A549 (cell line): ENCODE data around the gene AAR2. TPM values are rescaled to one million over a fixed set of nuclear protein-coding genes. Genes with fewer than 3 reads are reported as not detected.

Experiments
- ATAC-seq, 2 experiments: fragments of 200-7000 bp in 1 of 2; fragments of >200 bp in 1 of 2; cut with Nextera tagmentation in 1 of 2; cut with Tn5 transposase in 1 of 2; 3 replicates each; pipeline versions ENCODE4 v1.8.0 to v1.9.1; 2018 to 2020; ENCODE audit warnings: mild to moderate bottlenecking in 1 of 2, moderate library complexity in 1 of 2
- CTCF ChIA-PET: fragments of 300-600 bp; sonication (Branson Sonifier 250); formaldehyde crosslinking; extraction: SDS; loops from one replicate; lab custom pipeline; 2021; ENCODE audit warnings: antibody characterized with exemption, inconsistent platforms; lab: Yijun Ruan, JAX
- POLR2A ChIA-PET: fragments of 350-600 bp; formaldehyde crosslinking; extraction: SDS; loops from one replicate; lab custom pipeline; 2021; ENCODE audit warnings: antibody characterized with exemption, inconsistent platforms; lab: Yijun Ruan, JAX
- DNase-seq, 2 experiments: peaks; one replicate each; pipeline versions ENCODE4 v3.0.0 to v3.0.0-alpha.2; 2011 to 2016; ENCODE audit warnings: low read depth in 1 of 2, low spot score in 1 of 2
- FAIRE-seq: peaks from 2 replicates; lab custom pipeline; 2011; peaks lifted over from hg19 to GRCh38; lab: Jason Lieb, UNC
- H3K27ac ChIP-seq, 2 experiments: fragments of >200 bp; sonication (Bioruptor Twin); formaldehyde crosslinking; 3 replicates each; pipeline ENCODE4 v1.5.1; 2016 to 2017
- H3K4me1 ChIP-seq: fragments of >200 bp; sonication (Bioruptor Twin); formaldehyde crosslinking; 3 replicates; pipeline ENCODE4 v1.6.1; 2016
- H3K4me2 ChIP-seq: fragments of >200 bp; sonication (Bioruptor Twin); formaldehyde crosslinking; 3 replicates; pipeline ENCODE4 v1.6.1; 2016
- H3K4me3 ChIP-seq: fragments of >200 bp; sonication (Bioruptor Twin); formaldehyde crosslinking; 3 replicates; pipeline ENCODE4 v1.5.1; 2016
- H3K9me3 ChIP-seq: fragments of >200 bp; sonication (Bioruptor Twin); formaldehyde crosslinking; 3 replicates; pipeline ENCODE4 v1.6.1; 2016
- BHLHE40 ChIP-seq: IDR thresholded peaks from 2 replicates; pipeline ENCODE4 v1.6.1; 2012; ENCODE audit warnings: low read depth, low read length, inconsistent platforms
- CBX8 ChIP-seq: fragments of 200-600 bp; sonication (generic); IDR thresholded peaks from 2 replicates; pipeline ENCODE4 v1.6.1; 2016
- EHF ChIP-seq: fragments of 250-450 bp; sonication (Bioruptor Pico); IDR thresholded peaks from 2 replicates; pipeline ENCODE4 v1.5.0; 2020; ENCODE audit warnings: mild to moderate bottlenecking
- ELK1 ChIP-seq: fragments of 150-350 bp; IDR thresholded peaks from 2 replicates; pipeline ENCODE4 v1.6.1; 2014; ENCODE audit warnings: low read depth, mild to moderate bottlenecking, low read length
- HEYL ChIP-seq: fragments of 250-450 bp; sonication (Bioruptor Pico); IDR thresholded peaks from 2 replicates; pipeline ENCODE4 v1.8.0; 2021; ENCODE audit warnings: mild to moderate bottlenecking, moderate library complexity
- HMGXB4 ChIP-seq: fragments of 250-450 bp; sonication (Bioruptor Pico); IDR thresholded peaks from 2 replicates; pipeline ENCODE4 v1.5.0; 2021; ENCODE audit warnings: mild to moderate bottlenecking, moderate library complexity, borderline replicate concordance
- HOXA7 ChIP-seq: fragments of 250-450 bp; sonication (Bioruptor Pico); IDR thresholded peaks from 2 replicates; pipeline ENCODE4 v1.5.0; 2020; ENCODE audit warnings: mild to moderate bottlenecking, moderate library complexity
- HOXB5 ChIP-seq: fragments of 250-450 bp; sonication (Bioruptor Pico); IDR thresholded peaks from 2 replicates; pipeline ENCODE4 v1.5.0; 2020; ENCODE audit warnings: mild to moderate bottlenecking, moderate library complexity
- JUN ChIP-seq, 2 experiments: fragments of >200 bp; sonication (Bioruptor Twin); formaldehyde crosslinking; IDR thresholded peaks; 2 replicates in 1 of 2; 3 replicates in 1 of 2; pipeline ENCODE4 v1.6.1; 2016 to 2017
- JUNB ChIP-seq: fragments of >200 bp; sonication (Bioruptor Twin); formaldehyde crosslinking; IDR thresholded peaks from 2 replicates; pipeline ENCODE4 v1.6.1; 2016
- MAFK ChIP-seq: fragments of 450-650 bp; IDR thresholded peaks from 2 replicates; pipeline ENCODE4 v1.6.1; 2014; ENCODE audit not compliant: partially characterized antibody
- NFE2L2 ChIP-seq: fragments of 150-350 bp; conservative IDR thresholded peaks from 2 replicates; pipeline ENCODE4 v1.6.1; 2014; ENCODE audit warnings: low read length
- NPAS2 ChIP-seq: fragments of 250-450 bp; sonication (Bioruptor Pico); IDR thresholded peaks from 2 replicates; pipeline ENCODE4 v1.8.0; 2022; ENCODE audit warnings: mild to moderate bottlenecking, moderate library complexity, borderline replicate concordance
- NR3C1 ChIP-seq: fragments of >200 bp; sonication (Bioruptor Twin); formaldehyde crosslinking; IDR thresholded peaks from 3 replicates; pipeline ENCODE4 v1.6.1; 2017
- PHF8 ChIP-seq: fragments of 200-600 bp; sonication (generic); IDR thresholded peaks from 2 replicates; pipeline ENCODE4 v1.6.1; 2016; ENCODE audit warnings: low read depth, mild to moderate bottlenecking, antibody characterized with exemption, moderate library complexity, borderline replicate concordance
- RAD21 ChIP-seq, 2 experiments: fragments of >200 bp in 1 of 2; sonication (Bioruptor Twin) in 1 of 2; formaldehyde crosslinking in 1 of 2; IDR thresholded peaks in 1 of 2; conservative IDR thresholded peaks in 1 of 2; 2 replicates in 1 of 2; 3 replicates in 1 of 2; pipeline ENCODE4 v1.6.1; 2012 to 2018; ENCODE audit warnings: inconsistent platforms in 1 of 2
- RCOR1 ChIP-seq: fragments of 150-350 bp; IDR thresholded peaks from 2 replicates; pipeline ENCODE4 v1.6.1; 2014; ENCODE audit warnings: antibody characterized with exemption, low read length, low read depth
- RNF2 ChIP-seq: fragments of 200-600 bp; sonication (generic); IDR thresholded peaks from 2 replicates; pipeline ENCODE4 v1.6.1; 2016; ENCODE audit warnings: low read depth, mild to moderate bottlenecking, antibody characterized with exemption, moderate library complexity, borderline replicate concordance
- SMC3 ChIP-seq: fragments of >200 bp; sonication (Bioruptor Twin); formaldehyde crosslinking; IDR thresholded peaks from 3 replicates; pipeline ENCODE4 v1.6.1; 2018; ENCODE audit warnings: inconsistent platforms
- TFCP2L1 ChIP-seq: fragments of 250-450 bp; sonication (Bioruptor Pico); IDR thresholded peaks from 2 replicates; pipeline ENCODE4 v1.5.0; 2021; ENCODE audit warnings: mild to moderate bottlenecking
- USF2 ChIP-seq: fragments of 450-650 bp; IDR thresholded peaks from 2 replicates; pipeline ENCODE4 v1.6.1; 2014; ENCODE audit warnings: antibody characterized with exemption
- ZC3H11A ChIP-seq: fragments of 450-650 bp; IDR thresholded peaks from 2 replicates; pipeline ENCODE4 v1.6.1; 2014; ENCODE audit warnings: antibody characterized with exemption, mild to moderate bottlenecking
- WGBS: methylation state at CpG from one replicate; pipeline ENCODE4 v1.1.6; 2017; ENCODE audit errors: missing lambda C conversion rate; 5-methylcytosine and 5-hydroxymethylcytosine counted together
- polyA plus RNA-seq, 4 experiments: library from polyadenylated mRNA; depleted of rRNA in 3 of 4; stranded (reverse); fragments of >200 nt; fragmentation: RNase III in 1 of 4; extraction: RNeasy Plus Mini Kit Qiagen cat#74134 plus additional on column Dnase treatment in 1 of 4; gene quantifications; 2 replicates in 3 of 4; 3 replicates in 1 of 4; pipeline ENCODE4 v1.2.3, GENCODE V29; 2011 to 2017
- TF ChIP-seq, protein P1 (sequence below): fragments of 250-450 bp; sonication (Bioruptor Pico); IDR thresholded peaks from 2 replicates; pipeline ENCODE4 v1.5.0; 2020; ENCODE audit warnings: low read depth, mild to moderate bottlenecking, moderate library complexity

AAR2 gene
- polyA plus RNA-seq, 2 of the 4 experiments (the other 2 are of a cell fraction), result 26.8 to 29.2 TPM

DNA sequence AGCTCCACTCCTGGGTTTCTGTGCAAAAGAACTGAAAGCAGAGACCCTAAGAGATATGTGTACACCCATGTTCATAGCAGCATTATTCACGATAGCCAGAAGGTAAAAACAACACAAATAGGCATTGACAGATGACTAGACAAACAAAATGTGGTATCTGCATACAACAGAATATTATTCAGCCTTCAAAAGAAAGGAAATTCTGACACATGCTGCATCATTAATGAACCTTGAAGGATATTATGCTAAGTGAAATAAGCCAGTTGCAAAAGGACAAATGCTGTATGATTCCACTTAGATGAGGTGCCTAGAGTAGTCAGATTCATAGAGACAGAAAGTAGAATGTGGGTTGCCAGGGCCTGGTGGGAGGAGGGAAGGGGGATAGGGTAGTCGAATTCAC lies 17.8 kb downstream of the AAR2 start:
- FAIRE-seq (no peak), ATAC-seq (no peak)
- CTCF ChIA-PET, result interaction anchor here (2.8 kb wide), 1 partner anchor 51 kb away, joined by 7 read pairs; no protein-coding TSS in a partner anchor

DNA sequence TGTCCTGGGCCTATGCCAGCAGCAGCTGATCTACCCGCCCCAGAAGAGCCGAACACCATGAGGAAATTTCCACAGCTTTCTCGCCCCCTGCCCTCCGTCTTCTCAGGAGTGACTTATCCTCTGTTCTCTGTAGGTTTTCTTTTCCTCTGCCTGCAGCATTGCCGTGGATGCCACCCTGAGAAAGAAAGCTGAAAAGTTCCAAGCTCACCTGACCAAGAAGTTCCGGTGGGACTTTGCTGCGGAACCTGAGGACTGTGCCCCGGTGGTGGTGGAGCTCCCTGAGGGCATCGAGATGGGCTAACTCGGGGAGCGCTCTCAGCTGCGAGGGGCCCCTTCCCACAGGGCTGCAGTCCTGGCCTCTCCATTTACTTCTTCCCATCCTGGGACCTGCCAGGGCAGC lies 19.2 kb downstream of the AAR2 start:
- CTCF ChIA-PET, result interaction anchor here (0.8 to 2.8 kb wide), 5 partner anchors 10 to 184 kb away, joined by 3 to 10 read pairs (median 3); no protein-coding TSS in a partner anchor
- POLR2A ChIA-PET, result no interaction called here
- ATAC-seq (no peak), FAIRE-seq (no peak), DNase-seq (no peak)
- Histone ChIP-seq H3K4me2 (no peak overlapping the region), H3K4me3 (no peak overlapping the region), H3K9me3 (no peaks in the 10 kb centered on the region), H3K4me1 (no peaks in the 10 kb centered on the region), H3K27ac (no peak overlapping the region)
- WGBS, result 91% methylated on average over 12 of the region's 12 CpGs
- TF ChIP-seq HOXB5, result no peak
- TF ChIP-seq JUNB, result no peak
- no peak for TF ChIP-seq EHF (CRISPR knock-in tag)
- TF ChIP-seq CBX8, result no peak
- TF ChIP-seq NFE2L2, result no peak

More for the DNA sequence above, 17.8 kb downstream of the AAR2 start:
- Histone ChIP-seq H3K4me3 (no peak overlapping the region), H3K9me3 (no peaks in the 10 kb centered on the region), H3K4me1 (no peaks in the 10 kb centered on the region), H3K4me2 (no peak overlapping the region), H3K27ac (no peak overlapping the region)
- no peak for TF ChIP-seq HMGXB4 (CRISPR knock-in tag)
- no peak for TF ChIP-seq ZC3H11A
- no peak for TF ChIP-seq HOXA7 (CRISPR knock-in tag)
- TF ChIP-seq NPAS2 (CRISPR knock-in tag), result no peak
- TF ChIP-seq USF2, result no peak
- TF ChIP-seq NR3C1, result no peak
- TF ChIP-seq TFCP2L1 (CRISPR knock-in tag), result no peak
- TF ChIP-seq RCOR1, result no peak
- TF ChIP-seq JUN (IDR thresholded peaks at IDR 0.05), result no peak
- no peak for TF ChIP-seq MAFK
- no peak for TF ChIP-seq RAD21 (conservative IDR thresholded peaks at IDR 0.05 in 1 of 2, IDR thresholded peaks at IDR 0.05 in 1 of 2)
- no peak for TF ChIP-seq JUNB
- no peak for TF ChIP-seq HOXB5
- no peak for TF ChIP-seq ELK1
- TF ChIP-seq HEYL (CRISPR knock-in tag), result no peak
- TF ChIP-seq SMC3, result no peak
- TF ChIP-seq BHLHE40, result no peak
- TF ChIP-seq, protein P1, sequence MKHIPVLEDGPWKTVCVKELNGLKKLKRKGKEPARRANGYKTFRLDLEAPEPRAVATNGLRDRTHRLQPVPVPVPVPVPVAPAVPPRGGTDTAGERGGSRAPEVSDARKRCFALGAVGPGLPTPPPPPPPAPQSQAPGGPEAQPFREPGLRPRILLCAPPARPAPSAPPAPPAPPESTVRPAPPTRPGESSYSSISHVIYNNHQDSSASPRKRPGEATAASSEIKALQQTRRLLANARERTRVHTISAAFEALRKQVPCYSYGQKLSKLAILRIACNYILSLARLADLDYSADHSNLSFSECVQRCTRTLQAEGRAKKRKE (CRISPR knock-in tag), result no peak
- TF ChIP-seq RNF2, result no peak
- TF ChIP-seq PHF8, result no peak
- WGBS, result 73% methylated on average over 2 of the region's 2 CpGs
- no peak for DNase-seq
- POLR2A ChIA-PET, result no interaction called here
